NOMO-1 (cell line): ENCODE measurements around the gene GGT5.
"Not testable (repeated sequence)": the region's sequence is repeated elsewhere in the genome, so short reads cannot be mapped to it uniquely, and the experiment has no call there.

Experiments used
- DNase-seq, 2 experiments: peaks; one replicate each; lab custom pipeline; 2025; ENCODE audit not compliant: unreplicated experiment in 2 of 2; lab: John Stamatoyannopoulos, UW

The GGT5 gene

GRCh38 chr22:24263479-24263878, 18.6 kb upstream of the GGT5 start:
- DNase-seq = not testable (repeated sequence)

DNA sequence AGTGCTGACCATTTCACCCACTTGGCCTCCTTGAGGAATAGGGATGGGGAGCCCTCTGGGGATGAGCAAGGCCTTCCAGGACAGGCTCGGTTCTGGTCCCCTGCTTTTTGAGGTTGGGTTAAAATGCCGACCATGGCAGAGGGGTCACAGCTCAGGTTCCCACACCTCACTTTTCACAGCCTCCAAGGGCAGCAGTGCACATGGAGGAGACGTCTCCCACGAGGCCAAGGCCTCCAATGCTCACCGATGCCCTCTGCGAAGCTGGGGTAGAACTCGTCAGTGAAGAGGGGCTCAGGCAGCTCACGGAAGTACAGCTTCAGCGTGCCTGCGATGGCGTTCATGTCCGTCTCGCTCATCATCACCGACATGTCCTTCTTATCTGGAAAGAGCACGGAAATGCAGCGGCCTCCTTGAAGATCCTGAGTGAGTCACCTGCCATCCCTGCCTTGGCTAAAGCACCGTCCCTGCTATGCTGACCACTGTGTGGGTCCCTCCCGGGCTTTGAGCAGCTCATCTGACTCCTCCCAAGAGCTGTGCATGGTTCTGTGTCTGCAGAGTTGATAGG, 17.4 kb upstream of the GGT5 start:
- not testable (repeated sequence) for DNase-seq

- peak; percentile 50 to 70 for DNase-seq
Measured at GRCh38 chr22:24259459-24259858, 14.6 kb upstream of the GGT5 start.

GRCh38 chr22:24256736-24257135, 11.9 kb upstream of the GGT5 start:
- not testable (repeated sequence) for DNase-seq

DNA sequence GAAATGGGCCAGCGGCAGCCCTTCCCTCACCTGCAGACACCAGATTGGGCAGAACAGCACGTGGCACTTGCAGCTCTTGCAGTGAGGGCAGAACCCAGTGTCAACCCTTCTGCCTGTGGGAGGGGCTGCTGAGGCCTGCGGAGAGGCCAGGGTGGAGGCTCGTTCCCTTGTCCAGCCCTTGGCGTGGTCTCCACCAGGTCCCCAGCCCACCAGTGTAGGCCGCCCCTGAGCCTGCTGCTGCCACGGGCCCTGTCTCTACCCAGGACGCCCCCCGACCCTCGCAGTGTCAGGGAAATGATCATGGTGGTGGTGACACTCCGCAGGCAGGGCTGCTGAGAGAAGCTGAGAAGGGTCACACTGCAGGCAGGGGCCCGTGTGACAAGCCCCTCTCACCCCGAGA, 11.3 kb upstream of the GGT5 start:
- not testable (repeated sequence) for DNase-seq

- not testable (repeated sequence) for DNase-seq
Measured at GRCh38 chr22:24253126-24253525, 8.2 kb upstream of the GGT5 start.

DNA sequence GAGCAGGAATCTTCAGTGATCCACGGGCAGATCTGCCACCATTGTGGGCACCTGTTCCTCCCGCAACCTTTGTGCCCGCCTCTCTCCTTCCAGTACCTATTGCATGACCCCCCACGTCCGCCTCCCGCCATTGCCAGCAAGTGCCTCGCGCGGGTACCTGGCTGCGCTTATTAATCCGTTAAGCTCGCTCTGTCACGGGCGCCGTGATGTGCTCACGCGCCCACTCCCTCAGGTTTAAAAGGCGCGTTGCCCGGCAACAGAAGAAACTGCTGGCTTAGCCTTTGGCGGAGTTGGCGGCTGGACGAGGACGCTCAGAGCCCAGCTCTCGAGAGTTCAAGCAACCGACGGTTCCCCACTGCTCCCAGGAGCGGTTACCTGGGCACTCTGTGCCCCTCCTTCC, 6.4 kb upstream of the GGT5 start:
- not testable (repeated sequence) for DNase-seq

DNA sequence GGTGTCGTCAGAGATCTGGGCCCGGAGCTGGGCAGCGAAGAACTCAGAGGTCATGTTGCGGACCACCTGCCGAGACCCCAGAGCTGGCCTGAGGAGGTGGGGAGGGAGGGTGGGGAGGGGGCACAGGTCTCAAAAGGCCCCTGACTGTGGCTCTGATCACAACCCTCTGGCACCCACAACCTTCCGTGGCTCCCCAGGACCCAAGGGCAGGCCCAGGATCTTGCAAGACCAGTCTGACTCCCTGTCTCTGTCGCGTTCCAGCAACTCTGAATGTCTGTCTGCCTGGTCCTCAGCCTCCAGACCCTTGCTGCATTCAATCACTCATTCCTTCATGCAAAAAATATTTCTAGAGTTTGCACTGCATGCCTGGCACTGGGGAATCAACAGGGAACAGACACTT, 4.5 kb upstream of the GGT5 start:
- not testable (repeated sequence) for DNase-seq

DNA sequence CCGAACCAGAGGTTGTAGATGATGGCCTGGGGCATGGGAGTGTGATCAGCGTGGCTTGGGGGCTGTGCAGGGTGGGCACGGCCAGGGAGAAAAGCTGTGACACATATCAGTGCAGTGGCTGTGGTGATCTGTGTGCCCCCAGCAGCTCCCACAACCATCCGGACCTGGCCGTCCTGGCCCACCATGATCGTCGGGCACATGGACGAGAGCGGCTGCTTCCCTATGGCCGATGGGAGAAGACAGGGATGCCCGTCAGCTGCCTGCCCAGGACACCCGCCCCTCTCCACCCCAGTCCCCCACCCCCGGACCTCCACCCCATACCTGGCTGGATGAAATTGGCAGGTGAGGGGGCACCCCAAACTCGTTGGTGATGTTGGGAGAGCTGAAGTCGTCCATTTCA, 3.7 kb upstream of the GGT5 start:
- DNase-seq = not testable (repeated sequence)

DNA sequence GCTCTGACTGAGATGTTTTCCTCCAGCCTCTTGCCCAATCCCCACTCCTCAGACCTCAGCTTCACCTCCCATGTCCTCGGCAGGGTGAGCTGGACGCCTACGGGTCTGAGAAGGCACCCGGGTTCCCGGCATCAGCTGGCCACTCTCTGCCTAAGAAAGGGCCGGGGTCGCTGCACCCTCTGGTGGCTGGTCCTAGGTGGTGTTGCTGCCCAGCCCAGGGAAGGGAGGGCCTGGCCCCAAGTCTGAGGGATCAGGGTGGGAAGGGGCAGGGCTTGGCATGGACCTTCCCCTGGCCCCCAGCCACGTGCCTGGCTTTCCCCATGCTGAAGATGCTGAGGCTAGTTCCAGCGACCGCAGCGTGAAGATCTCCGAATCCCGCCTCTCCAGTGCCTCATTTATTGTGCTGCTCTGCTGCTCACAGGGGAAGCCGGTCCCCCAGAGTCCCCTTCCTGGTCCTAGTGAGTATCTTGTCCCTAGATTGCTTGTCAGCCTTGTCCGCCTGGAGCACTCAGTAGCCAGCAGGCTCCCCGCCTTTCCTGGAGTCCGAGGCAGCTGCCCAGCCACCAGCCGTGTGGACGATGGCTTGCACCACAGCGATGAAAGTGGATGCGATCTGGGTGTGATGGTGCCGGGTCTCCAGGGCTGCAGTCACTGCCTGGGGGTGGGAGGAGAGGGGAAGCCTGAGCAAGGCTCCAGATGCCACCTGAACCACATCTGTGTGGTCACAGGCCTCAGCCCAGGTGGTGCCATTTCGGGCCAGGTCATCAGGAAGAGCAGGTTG, 2.9 kb upstream of the GGT5 start:
- DNase-seq = peak; percentile 24 to 49

GRCh38 chr22:24247011-24247507, 2.2 kb upstream of the GGT5 start:
- no peak for DNase-seq

- not testable (repeated sequence) for DNase-seq
Measured at GRCh38 chr22:24245584-24246561, 991 bp upstream of the GGT5 start.

- DNase-seq = no peak
Measured at GRCh38 chr22:24244144-24244787, 616 bp downstream of the GGT5 start.

GRCh38 chr22:24243417-24243816, 1.5 kb downstream of the GGT5 start:
- DNase-seq = not testable (repeated sequence)

- not testable (repeated sequence) for DNase-seq
Measured at GRCh38 chr22:24240985-24241692, 3.7 kb downstream of the GGT5 start.

GRCh38 chr22:24240381-24240780, 4.5 kb downstream of the GGT5 start:
- DNase-seq = no peak

GRCh38 chr22:24238101-24238694, 6.7 kb downstream of the GGT5 start:
- DNase-seq = not testable (repeated sequence)

GRCh38 chr22:24236656-24237055, 8.2 kb downstream of the GGT5 start:
- DNase-seq = no peak

- no peak for DNase-seq
Measured at GRCh38 chr22:24235315-24235714, 9.6 kb downstream of the GGT5 start.
